Right renal cortex interstitium (tissue), 3 donors: ENCODE results near the gene FAM227B. TPM values are rescaled to one million over a fixed set of nuclear protein-coding genes. Genes with fewer than 3 reads are reported as not detected.
"Not testable (repeated sequence)": the region's sequence is repeated elsewhere in the genome, so short reads cannot be mapped to it uniquely, and the experiment has no call there.

Experiments used
- DNase-seq, 3 donors: peaks; one replicate each; pipeline ENCODE4 v3.0.0-alpha.2; 2013; ENCODE audit warnings: low read depth in 3 of 3, low spot score in 2 of 3
- polyA plus RNA-seq, 3 donors: library from polyadenylated mRNA; unstranded; fragments of 120-200 nt; gene quantifications; one replicate each; pipeline ENCODE4 v1.2.1, GENCODE V29; 2013; ENCODE audit not compliant: insufficient read length in 3 of 3

FAM227B gene, protein sequence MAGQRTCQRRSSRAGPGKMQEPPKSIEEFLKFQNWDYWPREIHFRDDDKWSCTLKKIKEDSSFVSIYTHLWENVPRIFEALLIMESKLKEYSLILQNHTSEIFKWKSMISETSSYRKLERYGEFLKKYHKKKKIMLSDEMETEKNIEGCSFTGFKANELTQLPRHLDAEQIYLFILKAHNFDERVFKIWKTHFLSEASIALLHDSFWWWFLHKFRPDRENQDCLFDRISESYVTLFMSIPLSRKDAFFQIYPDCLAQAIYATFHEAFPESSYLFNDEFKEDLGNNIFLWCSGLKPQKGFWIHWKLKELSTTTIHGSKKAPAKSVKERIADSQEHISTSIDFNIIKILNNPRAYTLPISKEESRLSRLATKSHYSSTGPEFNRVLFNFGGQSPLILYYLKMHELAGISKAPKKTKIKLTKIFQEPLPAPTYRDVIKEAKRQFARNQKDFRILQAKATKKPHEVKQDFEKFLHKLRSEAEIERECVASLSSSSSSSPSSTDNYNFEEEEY
- 10 to 100 TPM; 16.1 to 18.5 (median 16.4) TPM for polyA plus RNA-seq

DNA sequence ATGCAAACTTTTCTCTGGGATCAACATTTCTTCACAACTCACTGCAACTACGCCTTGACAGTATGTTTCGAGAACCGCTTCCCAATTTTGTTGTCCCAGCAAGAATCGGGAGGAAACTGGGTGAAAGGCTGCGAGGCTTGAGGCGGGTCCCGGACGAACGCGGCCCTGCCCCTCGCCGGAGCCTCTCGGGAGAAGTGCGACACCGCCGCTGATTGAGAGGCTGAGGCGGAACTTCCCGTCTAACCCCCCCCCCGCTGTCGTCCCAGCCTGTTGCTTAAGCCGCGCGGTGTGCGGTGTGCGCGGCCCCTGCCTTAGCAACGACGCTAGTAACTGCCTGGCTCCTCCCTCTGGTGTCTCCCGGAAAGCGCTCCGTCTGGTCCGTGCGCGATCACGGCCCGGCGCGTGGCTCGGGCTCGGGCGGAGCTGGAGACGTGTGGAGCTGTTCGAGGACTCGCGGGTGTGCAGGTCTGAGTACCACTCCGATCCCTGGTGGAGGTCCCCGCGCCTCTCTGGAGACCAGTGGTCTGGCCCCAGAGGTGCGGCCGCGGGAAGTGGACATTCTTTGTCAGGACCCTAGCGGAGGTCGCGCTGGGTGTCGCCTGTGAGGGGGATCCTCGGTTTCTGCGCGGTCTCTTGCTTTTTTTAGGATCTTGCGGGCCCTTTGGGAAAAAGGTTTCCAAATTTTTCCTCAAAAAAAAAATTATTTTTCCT lies at the start of gene FAM227B, which contains the start of gene DTWD1:
TSS of gene FAM227B (minus strand) at position 161 of the 711 bp plus-strand sequence. CDS start 5,647 bp downstream, outside the sequence.
TSS of gene DTWD1 (plus strand) at position 391 of the 711 bp plus-strand sequence. CDS start 4,120 bp downstream, outside the sequence.
- peak; percentile 91 to 95 (median 94) for DNase-seq

- DNase-seq: no peak
Observed at GRCh38 chr15:49669288-49669687, 48.7 kb upstream of the FAM227B start.

DNA sequence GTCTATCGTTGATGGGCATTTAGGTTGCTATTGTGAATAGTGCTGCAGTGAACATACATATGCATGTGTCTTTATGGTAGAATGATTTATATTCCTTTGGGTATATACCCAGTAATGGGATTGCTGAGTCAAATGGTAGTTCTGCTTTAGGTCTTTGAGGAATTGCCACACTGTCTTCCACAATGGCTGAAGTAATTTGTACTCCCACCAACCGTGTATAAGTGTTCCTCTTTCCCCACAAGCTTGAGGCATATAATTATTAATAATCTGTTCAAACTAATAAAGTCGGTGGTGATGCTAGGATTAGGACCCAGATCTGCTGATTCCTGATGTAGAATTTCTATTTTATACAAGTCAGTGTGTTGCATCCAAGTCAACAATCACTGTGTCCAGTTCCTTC lies 45.9 kb upstream of the FAM227B start:
- DNase-seq: not testable (repeated sequence)

DNA sequence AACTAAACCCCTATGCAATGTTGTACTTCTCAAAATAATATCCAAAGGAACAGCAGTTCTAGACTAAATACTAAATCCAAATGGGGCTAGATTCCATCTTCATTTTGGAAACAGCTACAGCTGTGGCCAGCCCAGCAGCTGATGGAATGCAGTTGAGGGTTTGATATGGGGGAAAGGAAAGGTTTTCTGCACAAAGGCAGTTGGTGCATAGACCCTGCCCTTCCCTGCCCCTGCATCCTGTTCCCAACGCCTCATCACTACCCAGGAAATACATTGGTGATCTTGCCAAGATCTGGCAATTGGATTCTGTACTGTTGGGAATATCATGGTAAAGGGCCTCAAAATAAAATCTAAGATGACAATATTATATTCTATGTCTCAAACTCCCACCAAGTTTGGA lies 44.1 kb upstream of the FAM227B start:
- no peak for DNase-seq

GRCh38 chr15:49656734-49657133 lies 36.1 kb upstream of the FAM227B start:
- DNase-seq: no peak

GRCh38 chr15:49652922-49653321 lies 32.3 kb upstream of the FAM227B start:
- DNase-seq: no peak

DNA sequence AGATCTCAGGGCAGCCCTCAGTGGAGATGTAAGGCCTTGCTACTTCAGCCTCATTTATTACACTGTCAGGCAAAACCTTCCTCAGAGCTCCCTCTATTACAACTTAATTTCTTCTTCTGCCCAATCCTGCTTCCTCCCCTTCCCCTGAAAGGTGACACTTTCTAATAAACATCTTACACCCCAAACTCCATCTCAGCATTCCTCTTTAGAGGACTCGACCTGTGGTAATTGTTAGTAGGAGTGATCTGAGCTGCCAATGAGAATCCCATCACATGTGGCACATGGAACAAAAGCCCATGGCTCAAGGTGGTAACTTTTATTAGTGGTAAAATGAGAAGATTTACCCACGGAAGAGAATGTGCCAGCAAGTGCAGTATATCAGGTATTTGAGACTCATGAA lies 30.1 kb upstream of the FAM227B start:
- no peak for DNase-seq

GRCh38 chr15:49649987-49650386 lies 29.4 kb upstream of the FAM227B start:
- DNase-seq: no peak

DNA sequence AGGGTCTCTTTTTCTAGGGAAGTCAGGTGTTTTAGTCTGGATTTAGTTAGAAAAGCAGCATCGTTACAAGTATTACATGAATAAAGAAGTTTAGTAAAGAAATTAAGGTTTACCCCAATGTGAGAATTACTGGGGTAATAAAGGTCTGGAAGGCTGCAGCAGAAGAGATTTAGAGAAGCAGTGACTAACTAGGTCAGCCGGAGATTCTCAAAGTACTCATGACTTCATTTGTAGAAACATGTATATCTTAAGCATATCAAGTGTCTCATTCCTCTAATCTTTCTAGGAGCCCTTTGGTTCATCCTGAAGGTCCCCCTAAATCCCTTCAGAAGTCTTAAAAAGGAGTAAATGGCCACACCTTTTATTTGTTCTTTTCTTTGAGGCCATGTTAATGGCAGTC lies 26.3 kb upstream of the FAM227B start:
- no peak for DNase-seq

GRCh38 chr15:49645941-49646340 lies 25.3 kb upstream of the FAM227B start:
- DNase-seq: peak in 1 of 3 donors; percentile 31

DNA sequence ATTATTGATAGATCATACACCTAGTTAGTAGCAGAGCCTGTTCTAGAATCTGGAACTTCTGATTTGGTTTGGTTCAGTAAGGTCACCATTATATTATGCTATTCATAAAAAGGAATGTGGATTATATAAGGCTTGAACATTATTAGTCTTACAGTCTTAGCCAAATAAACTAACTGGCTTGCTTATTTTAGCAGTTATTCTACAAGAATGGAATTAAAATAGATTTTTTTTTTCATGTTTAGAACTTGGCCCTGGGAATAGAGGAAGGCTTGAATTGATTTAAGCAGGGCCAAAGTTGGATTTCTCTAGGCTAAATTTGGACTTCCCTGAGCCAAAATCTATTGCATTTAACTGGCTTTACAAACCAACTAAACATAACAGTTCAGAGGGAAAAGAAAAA lies 24.7 kb upstream of the FAM227B start:
- no peak for DNase-seq

GRCh38 chr15:49644364-49644794 lies 23.8 kb upstream of the FAM227B start:
- DNase-seq: no peak

GRCh38 chr15:49637857-49638256 lies 17.2 kb upstream of the FAM227B start:
- DNase-seq: no peak

DNA sequence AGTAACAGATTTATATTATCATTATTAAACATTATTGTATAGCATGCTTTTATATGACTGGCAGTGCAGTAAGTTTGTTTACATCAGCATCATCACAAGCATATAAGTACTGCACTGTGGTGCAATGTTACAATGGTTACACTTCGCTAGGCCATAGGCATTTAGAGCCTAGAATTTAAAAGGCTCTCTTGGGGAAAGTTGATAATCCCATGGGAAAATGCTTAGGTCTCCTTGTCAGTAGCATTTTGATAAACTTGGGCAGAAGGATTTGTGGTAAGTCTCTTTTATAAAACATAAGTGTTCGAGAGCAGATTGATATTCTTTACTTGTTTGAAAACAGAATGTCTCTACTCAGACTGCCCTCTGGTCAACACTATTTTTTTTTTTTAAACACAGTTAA lies 7.8 kb upstream of the FAM227B start:
- no peak for DNase-seq

GRCh38 chr15:49627407-49627877 lies 6.8 kb upstream of the FAM227B start:
- no peak for DNase-seq

DNA sequence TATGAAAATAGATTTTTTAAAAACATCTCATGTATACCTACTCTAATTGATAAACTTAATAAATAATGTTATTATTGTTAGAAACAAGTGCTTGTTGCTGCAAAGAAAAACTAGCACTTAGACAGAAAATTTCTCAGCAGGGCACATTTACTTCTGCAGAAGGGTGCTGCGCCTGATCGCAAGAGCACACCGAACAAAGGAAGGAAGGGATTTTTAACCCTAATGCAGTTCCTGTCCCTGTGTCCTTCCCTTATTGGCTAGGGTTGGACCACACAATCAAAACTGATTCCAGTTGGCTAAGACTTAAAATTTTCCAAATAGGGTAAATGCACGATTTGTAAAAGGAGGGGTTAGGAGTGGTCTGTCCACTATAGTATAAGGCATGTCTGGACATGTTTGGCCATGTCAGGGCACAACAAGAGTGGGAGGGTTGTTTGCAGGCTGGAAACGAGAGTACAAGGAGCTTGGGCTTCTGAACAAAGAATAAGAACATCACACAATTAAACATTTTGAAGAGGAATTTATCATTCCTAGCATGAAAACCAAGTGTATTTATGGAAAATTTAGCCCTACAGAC lies 4.9 kb upstream of the FAM227B start:
- DNase-seq: no peak

DNA sequence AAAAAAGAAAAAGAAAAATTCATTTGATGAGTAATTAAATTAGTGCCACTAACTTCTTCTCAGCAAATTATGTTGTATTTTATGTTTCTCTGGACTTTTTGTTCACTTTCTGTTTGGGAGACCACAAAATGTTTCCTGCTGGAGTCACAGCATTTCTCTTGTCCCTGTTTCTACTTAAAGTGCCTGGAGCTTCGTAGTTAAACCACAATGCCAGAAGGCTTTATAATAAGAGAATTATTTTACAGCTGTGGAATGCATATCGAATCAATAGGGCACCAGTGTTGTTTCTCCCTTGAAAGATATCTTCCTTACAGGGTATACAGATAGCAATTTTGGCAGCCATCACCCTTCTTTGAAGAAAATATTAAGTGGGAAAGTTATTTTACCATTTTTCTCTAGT lies 3.4 kb upstream of the FAM227B start:
- no peak for DNase-seq

GRCh38 chr15:49622561-49622960 lies 1.9 kb upstream of the FAM227B start:
- DNase-seq: no peak

- no peak for DNase-seq
Observed at GRCh38 chr15:49621887-49622286, 1.3 kb upstream of the FAM227B start.

DNA sequence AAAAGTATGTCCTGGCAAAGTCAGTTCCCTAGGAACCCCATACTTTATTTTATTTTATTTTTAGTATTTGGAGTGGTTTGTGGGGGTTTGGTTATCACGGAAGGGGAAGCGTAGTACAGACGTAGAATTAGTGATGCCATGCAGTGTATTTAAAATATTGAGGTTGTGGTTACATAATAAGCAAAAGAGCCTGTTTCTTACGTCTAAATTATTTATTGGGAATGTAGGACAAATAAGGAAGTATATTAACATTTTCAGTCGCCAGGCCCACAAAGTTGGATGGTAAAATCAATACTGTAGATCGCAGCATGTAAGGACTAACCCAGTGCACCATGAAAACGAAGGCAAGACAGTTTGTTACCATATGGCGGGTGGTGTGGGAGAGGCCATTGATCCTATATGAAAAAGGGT lies 788 bp upstream of the FAM227B start:
- DNase-seq: peak in 1 of 3 donors; percentile 26

GRCh38 chr15:49620199-49620598 lies 419 bp downstream of the FAM227B start:
- peak in 1 of 3 donors; percentile 6 for DNase-seq
